ENCODE data around the gene LHX4.

The LHX4 gene

GRCh38 chr1:180230791-180231505 lies 884 bp downstream of the LHX4 start:
- in situ Hi-C loops (cut with MboI; ENCODE audit: low pct_unique_long_range_greater_than_20kb, low sequenced_read_pairs, unreplicated experiment): no loop called here
- TF ChIP-seq, protein P1, sequence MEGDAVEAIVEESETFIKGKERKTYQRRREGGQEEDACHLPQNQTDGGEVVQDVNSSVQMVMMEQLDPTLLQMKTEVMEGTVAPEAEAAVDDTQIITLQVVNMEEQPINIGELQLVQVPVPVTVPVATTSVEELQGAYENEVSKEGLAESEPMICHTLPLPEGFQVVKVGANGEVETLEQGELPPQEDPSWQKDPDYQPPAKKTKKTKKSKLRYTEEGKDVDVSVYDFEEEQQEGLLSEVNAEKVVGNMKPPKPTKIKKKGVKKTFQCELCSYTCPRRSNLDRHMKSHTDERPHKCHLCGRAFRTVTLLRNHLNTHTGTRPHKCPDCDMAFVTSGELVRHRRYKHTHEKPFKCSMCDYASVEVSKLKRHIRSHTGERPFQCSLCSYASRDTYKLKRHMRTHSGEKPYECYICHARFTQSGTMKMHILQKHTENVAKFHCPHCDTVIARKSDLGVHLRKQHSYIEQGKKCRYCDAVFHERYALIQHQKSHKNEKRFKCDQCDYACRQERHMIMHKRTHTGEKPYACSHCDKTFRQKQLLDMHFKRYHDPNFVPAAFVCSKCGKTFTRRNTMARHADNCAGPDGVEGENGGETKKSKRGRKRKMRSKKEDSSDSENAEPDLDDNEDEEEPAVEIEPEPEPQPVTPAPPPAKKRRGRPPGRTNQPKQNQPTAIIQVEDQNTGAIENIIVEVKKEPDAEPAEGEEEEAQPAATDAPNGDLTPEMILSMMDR (IDR thresholded peaks at IDR 0.05; ENCODE audit: extremely low read depth, insufficient read depth, missing control alignments): peak; percentile 1
- DNase-seq (ENCODE audit: low spot score): peak; percentile 55

- TF ChIP-seq, protein P1 (IDR thresholded peaks at IDR 0.05; ENCODE audit: extremely low read depth, insufficient read depth, missing control alignments): no peak
- DNase-seq (ENCODE audit: low spot score): peak; percentile 70
- in situ Hi-C loops (cut with MboI; ENCODE audit: low pct_unique_long_range_greater_than_20kb, low sequenced_read_pairs, unreplicated experiment): no loop called here
Measured at GRCh38 chr1:180231506-180231921, 1.4 kb downstream of the LHX4 start.

DNA sequence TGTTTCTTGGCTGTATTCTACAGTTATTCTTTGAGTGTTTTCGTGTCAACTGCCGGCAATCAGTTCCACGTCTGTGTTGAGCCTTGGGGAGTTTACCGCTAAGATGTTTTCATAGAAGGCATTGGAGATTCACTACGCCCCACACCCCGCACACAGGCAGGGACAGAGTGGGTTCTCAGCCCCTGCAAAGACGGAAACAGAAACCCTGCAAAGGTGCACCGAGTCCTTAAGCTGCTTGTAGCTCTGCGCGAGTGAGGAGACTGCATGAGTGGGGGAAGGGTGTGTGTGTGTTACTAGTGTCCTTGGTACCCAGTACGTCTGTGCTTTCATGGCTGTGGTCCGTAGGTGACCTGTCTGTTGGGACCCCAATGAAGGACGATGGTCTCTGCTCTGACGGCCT lies 1.9 kb downstream of the LHX4 start:
- DNase-seq (ENCODE audit: low spot score): no peak
- in situ Hi-C loops (cut with MboI; ENCODE audit: low pct_unique_long_range_greater_than_20kb, low sequenced_read_pairs, unreplicated experiment): no loop called here
- TF ChIP-seq, protein P1 (IDR thresholded peaks at IDR 0.05; ENCODE audit: extremely low read depth, insufficient read depth, missing control alignments): no peak

DNA sequence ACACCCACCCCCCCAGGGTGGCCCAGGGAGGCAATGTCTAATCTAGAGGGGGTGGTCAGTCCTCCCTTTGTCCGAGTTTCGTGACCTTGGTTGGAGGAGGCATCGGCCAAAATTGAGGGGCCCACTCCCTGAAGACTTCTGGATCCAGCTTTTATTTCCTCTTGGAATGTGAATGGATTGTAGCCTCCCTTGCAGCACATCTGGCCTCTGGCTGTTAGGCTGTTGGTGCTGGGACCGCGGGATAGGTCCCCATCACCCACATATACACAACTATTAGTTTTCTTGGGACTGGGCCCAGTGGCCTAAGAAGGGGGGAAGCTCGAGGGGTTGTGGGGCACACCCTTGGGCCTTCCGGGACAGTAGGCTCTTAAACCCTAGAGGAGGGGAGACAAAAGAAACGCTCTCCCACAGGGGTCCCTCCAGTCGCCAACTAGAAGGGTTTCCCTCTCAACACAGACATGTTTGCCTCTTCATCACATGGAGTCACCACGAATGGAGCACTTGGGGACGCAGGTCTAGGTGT lies 2.5 kb downstream of the LHX4 start:
- DNase-seq (ENCODE audit: low spot score): no peak
- TF ChIP-seq, protein P1 (IDR thresholded peaks at IDR 0.05; ENCODE audit: extremely low read depth, insufficient read depth, missing control alignments): no peak
- in situ Hi-C loops (cut with MboI; ENCODE audit: low pct_unique_long_range_greater_than_20kb, low sequenced_read_pairs, unreplicated experiment): no loop called here

DNA sequence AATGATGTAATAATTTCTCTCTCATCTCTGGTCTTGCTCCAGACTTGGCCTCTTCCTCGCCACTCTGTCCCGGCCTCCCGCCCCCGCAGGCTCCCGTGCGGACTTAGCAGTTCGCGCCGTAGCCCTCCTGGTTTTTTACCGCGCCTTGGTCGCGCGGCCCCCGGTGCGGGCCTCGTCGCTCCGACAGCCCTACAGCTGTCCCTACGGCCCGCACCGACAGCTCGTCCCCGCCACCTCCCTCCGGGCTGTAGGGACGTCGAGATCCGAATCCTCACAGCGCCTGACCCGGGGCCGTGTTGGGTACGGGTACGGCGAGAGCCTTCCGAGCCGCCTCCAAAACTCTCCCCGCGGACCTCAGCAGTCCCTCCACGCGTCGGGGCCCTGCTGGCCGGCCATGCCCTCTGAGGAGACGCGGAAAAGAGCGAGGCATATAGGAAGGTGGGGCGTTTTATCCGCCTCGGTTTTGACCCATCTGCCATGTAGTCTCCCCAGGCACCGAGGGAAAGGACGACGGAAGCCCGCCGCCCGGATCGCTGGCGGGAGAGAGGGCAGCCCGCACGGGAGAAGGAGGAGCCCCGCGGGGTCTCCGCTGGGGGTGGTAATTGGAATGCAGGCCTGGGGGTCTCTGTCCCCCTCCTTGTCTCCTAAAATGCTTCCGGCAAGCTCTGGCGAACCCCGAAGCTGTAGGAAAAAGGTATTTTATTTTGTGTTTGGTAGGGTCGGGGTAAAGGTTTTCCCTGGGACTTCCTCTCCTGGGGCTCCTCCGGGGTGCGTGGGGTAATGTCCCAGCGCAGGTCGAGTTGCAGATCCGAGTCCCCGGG lies 3.3 kb downstream of the LHX4 start:
- no peak for DNase-seq (ENCODE audit: low spot score)
- TF ChIP-seq, protein P1 (IDR thresholded peaks at IDR 0.05; ENCODE audit: extremely low read depth, insufficient read depth, missing control alignments): no peak
- in situ Hi-C loops (cut with MboI; ENCODE audit: low pct_unique_long_range_greater_than_20kb, low sequenced_read_pairs, unreplicated experiment): no loop called here

GRCh38 chr1:180234369-180235076 lies 4.5 kb downstream of the LHX4 start:
- TF ChIP-seq, protein P1 (IDR thresholded peaks at IDR 0.05; ENCODE audit: extremely low read depth, insufficient read depth, missing control alignments): no peak
- in situ Hi-C loops (cut with MboI; ENCODE audit: low pct_unique_long_range_greater_than_20kb, low sequenced_read_pairs, unreplicated experiment): no loop called here
- DNase-seq (ENCODE audit: low spot score): no peak
